Esophagus squamous epithelium (tissue), 4 donors: ENCODE data around the gene TRIML2.

Source experiments
- POLR2A ChIP-seq, 4 donors: fragments of 450-650 bp; IDR thresholded peaks; one replicate each; pipeline ENCODE4 v1.6.1; 2017; ENCODE audit warnings: antibody characterized with exemption in 4 of 4, mild to moderate bottlenecking in 4 of 4, moderate library complexity in 3 of 4
- TF ChIP-seq, protein P1 (sequence below), 6 experiments: fragments of 450-650 bp in 4 of 6; fragments of 200-600 bp in 2 of 6; sonication (generic) in 2 of 6; IDR thresholded peaks; one replicate each; pipeline ENCODE4 v1.5.1; 2016 to 2019; ENCODE audit warnings: antibody characterized with exemption in 6 of 6, mild to moderate bottlenecking in 4 of 6, moderate library complexity in 4 of 6

DNA sequence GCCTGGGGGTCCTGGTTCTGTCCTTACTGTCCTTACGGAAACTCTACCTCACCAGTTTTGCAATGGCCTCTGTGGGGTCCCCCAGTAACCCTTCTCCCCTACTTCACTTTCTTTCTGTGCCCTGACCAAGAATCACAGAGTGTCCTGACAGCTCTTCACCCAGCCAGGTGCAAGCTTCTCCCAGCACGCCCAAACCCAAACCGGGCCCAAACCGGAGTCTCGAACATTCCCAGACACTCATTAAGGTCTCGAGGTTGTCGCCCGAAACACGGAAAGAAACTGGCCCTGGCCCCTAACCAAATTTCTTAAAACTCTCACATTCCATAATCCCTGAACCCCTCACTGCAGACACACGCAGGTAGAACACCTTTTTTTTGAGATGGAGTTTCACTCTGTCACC is 48.9 kb upstream of the TRIML2 start:
- TF ChIP-seq, protein P1, sequence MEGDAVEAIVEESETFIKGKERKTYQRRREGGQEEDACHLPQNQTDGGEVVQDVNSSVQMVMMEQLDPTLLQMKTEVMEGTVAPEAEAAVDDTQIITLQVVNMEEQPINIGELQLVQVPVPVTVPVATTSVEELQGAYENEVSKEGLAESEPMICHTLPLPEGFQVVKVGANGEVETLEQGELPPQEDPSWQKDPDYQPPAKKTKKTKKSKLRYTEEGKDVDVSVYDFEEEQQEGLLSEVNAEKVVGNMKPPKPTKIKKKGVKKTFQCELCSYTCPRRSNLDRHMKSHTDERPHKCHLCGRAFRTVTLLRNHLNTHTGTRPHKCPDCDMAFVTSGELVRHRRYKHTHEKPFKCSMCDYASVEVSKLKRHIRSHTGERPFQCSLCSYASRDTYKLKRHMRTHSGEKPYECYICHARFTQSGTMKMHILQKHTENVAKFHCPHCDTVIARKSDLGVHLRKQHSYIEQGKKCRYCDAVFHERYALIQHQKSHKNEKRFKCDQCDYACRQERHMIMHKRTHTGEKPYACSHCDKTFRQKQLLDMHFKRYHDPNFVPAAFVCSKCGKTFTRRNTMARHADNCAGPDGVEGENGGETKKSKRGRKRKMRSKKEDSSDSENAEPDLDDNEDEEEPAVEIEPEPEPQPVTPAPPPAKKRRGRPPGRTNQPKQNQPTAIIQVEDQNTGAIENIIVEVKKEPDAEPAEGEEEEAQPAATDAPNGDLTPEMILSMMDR (IDR thresholded peaks at IDR 0.05) = no peak
- TF ChIP-seq POLR2A (IDR thresholded peaks at IDR 0.05) = no peak
